HEK293 (cell line): ENCODE data around the gene PLD5.

Experiments
- CTCF ChIA-PET: fragments of 350-600 bp; formaldehyde crosslinking; extraction: SDS; loops from one replicate; lab custom pipeline; 2021; ENCODE audit warnings: antibody characterized with exemption; lab: Yijun Ruan, JAX
- POLR2A ChIA-PET: fragments of 300-600 bp; formaldehyde crosslinking; extraction: SDS; loops from one replicate; lab custom pipeline; 2020; ENCODE audit warnings: antibody characterized with exemption, inconsistent platforms; lab: Yijun Ruan, JAX
- H3K27ac ChIP-seq: fragments of 200-500 bp; sonication (Bioruptor generic); 2 replicates; pipeline ENCODE4 v1.5.1; 2014; ENCODE audit warnings: low read depth, low read length, control low read depth, inconsistent platforms; ENCODE audit errors: extremely low read depth
- H3K36me3 ChIP-seq, 2 experiments: fragments of 200-500 bp in 1 of 2; sonication (Bioruptor generic) in 1 of 2; 1 replicate in 1 of 2; 2 replicates in 1 of 2; pipeline ENCODE4 v1.5.1; 2014 to 2017; ENCODE audit warnings: inconsistent platforms in 2 of 2, low read length in 2 of 2; ENCODE audit not compliant: control insufficient read depth in 2 of 2, insufficient read depth in 1 of 2
- H3K4me1 ChIP-seq: fragments of 200-500 bp; sonication (Bioruptor generic); 2 replicates; pipeline ENCODE4 v1.5.1; 2014; ENCODE audit warnings: mild to moderate bottlenecking, low read length, inconsistent platforms; ENCODE audit not compliant: control insufficient read depth, insufficient read depth
- H3K4me3 ChIP-seq: 2 replicates; pipeline ENCODE4 v1.5.1; 2011; ENCODE audit warnings: low read depth, mild to moderate bottlenecking, control low read depth, low read length, moderate library complexity
- H3K9me3 ChIP-seq: fragments of 200-500 bp; sonication (Bioruptor generic); 2 replicates; pipeline ENCODE4 v1.5.1; 2014; ENCODE audit warnings: low read depth, low read length, inconsistent platforms; ENCODE audit not compliant: control insufficient read depth, insufficient read depth
- SALL2 ChIP-seq: fragments of 450-650 bp; formaldehyde crosslinking; IDR thresholded peaks from 2 replicates; pipeline ENCODE4 v1.5.0; 2017; ENCODE audit warnings: missing biosample characterization, mild to moderate bottlenecking, missing genetic modification characterization, borderline replicate concordance
- ZBTB7A ChIP-seq: fragments of 450-650 bp; formaldehyde crosslinking; IDR thresholded peaks from 2 replicates; pipeline ENCODE4 v1.5.1; 2016; ENCODE audit warnings: low read depth, missing biosample characterization, missing genetic modification characterization
- ZNF112 ChIP-seq: fragments of 450-650 bp; formaldehyde crosslinking; IDR thresholded peaks from 2 replicates; pipeline ENCODE4 v1.5.0; 2017; ENCODE audit warnings: missing biosample characterization, missing genetic modification characterization
- ZNF114 ChIP-seq: fragments of 450-650 bp; formaldehyde crosslinking; IDR thresholded peaks from 2 replicates; pipeline ENCODE4 v1.5.0; 2017; ENCODE audit warnings: missing biosample characterization, missing genetic modification characterization
- ZNF121 ChIP-seq: fragments of 450-650 bp; formaldehyde crosslinking; IDR thresholded peaks from 2 replicates; pipeline ENCODE4 v1.5.1; 2016; ENCODE audit warnings: missing biosample characterization, missing genetic modification characterization
- ZNF175 ChIP-seq: fragments of 450-650 bp; formaldehyde crosslinking; IDR thresholded peaks from 2 replicates; pipeline ENCODE4 v1.5.1; 2016; ENCODE audit warnings: missing biosample characterization, missing genetic modification characterization
- ZNF184 ChIP-seq: fragments of 450-650 bp; IDR thresholded peaks from 2 replicates; pipeline ENCODE4 v1.5.1; 2018; ENCODE audit warnings: missing biosample characterization, mild to moderate bottlenecking, missing genetic modification characterization
- ZNF221 ChIP-seq: fragments of 450-650 bp; formaldehyde crosslinking; IDR thresholded peaks from 2 replicates; pipeline ENCODE4 v1.5.1; 2017; ENCODE audit warnings: missing biosample characterization, missing genetic modification characterization, borderline replicate concordance
- ZNF324 ChIP-seq: fragments of 450-650 bp; formaldehyde crosslinking; IDR thresholded peaks from 2 replicates; pipeline ENCODE4 v1.5.1; 2016; ENCODE audit warnings: missing biosample characterization, missing genetic modification characterization
- ZNF530 ChIP-seq: fragments of 450-650 bp; formaldehyde crosslinking; IDR thresholded peaks from 2 replicates; pipeline ENCODE4 v1.5.1; 2016; ENCODE audit warnings: low read depth, missing biosample characterization, missing genetic modification characterization
- ZNF548 ChIP-seq: fragments of 450-650 bp; formaldehyde crosslinking; IDR thresholded peaks from 2 replicates; pipeline ENCODE4 v1.5.1; 2016; ENCODE audit warnings: missing biosample characterization, missing genetic modification characterization
- ZNF558 ChIP-seq: fragments of 450-650 bp; formaldehyde crosslinking; IDR thresholded peaks from 2 replicates; pipeline ENCODE4 v1.5.1; 2016; ENCODE audit warnings: missing biosample characterization, missing genetic modification characterization
- ZNF664 ChIP-seq: fragments of 450-650 bp; formaldehyde crosslinking; IDR thresholded peaks from 2 replicates; pipeline ENCODE4 v1.5.1; 2016; ENCODE audit warnings: missing biosample characterization, missing genetic modification characterization
- ZNF670 ChIP-seq: fragments of 450-650 bp; formaldehyde crosslinking; IDR thresholded peaks from 2 replicates; pipeline ENCODE4 v1.5.1; 2016; ENCODE audit warnings: missing biosample characterization, missing genetic modification characterization, low read depth
- ZSCAN30 ChIP-seq: fragments of 450-650 bp; IDR thresholded peaks from 2 replicates; pipeline ENCODE4 v1.5.1; 2018; ENCODE audit warnings: missing biosample characterization, mild to moderate bottlenecking, missing genetic modification characterization, moderate library complexity
- TF ChIP-seq, protein P1 (sequence below): fragments of 450-650 bp; formaldehyde crosslinking; IDR thresholded peaks from 2 replicates; pipeline ENCODE4 v1.5.1; 2016; ENCODE audit warnings: missing biosample characterization, missing genetic modification characterization
- TF ChIP-seq, protein P2 (sequence below): fragments of 450-650 bp; formaldehyde crosslinking; IDR thresholded peaks from 2 replicates; pipeline ENCODE4 v1.5.0; 2017; ENCODE audit warnings: missing biosample characterization, missing genetic modification characterization, borderline replicate concordance
- TF ChIP-seq, protein P3 (sequence below): fragments of 450-650 bp; formaldehyde crosslinking; IDR thresholded peaks from 2 replicates; pipeline ENCODE4 v1.5.1; 2016; ENCODE audit warnings: missing biosample characterization, missing genetic modification characterization

The PLD5 gene

DNA sequence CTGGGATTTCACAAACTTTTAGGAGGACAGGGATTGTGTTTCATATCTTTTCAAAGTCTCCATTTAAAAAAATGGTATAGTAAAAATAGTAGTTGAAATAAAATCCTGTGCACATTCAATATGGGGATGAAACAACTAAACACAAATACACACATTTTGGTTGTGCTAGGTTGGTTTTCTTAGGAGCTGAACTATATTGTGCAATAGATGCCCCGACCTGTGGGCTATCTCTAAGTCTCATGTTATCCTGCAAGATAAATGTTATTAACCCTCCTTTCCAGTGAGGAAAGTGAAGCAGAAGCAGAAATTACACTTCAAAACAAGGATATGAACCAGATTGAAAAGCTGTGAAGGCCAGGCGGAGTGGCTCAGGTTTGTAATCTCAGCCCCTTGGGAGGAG lies 1.3 kb upstream of the PLD5 start:
- Histone ChIP-seq H3K27ac (no peak overlapping the region), H3K36me3 (no peaks in the 10 kb centered on the region; a peak in 1 of 3 replicates), H3K4me1 (no peaks in the 10 kb centered on the region; the same call in 1 of the 2 replicates), H3K4me3 (no peak overlapping the region), H3K9me3 (no peaks in the 10 kb centered on the region)
- ChIA-PET POLR2A (no interaction called here), CTCF (no interaction called here)
- no peak for TF ChIP-seq ZNF664 (tag by site-specific recombination)
- no peak for TF ChIP-seq ZNF558 (tag by site-specific recombination)
- no peak for TF ChIP-seq ZNF324 (tag by site-specific recombination)
- no peak for TF ChIP-seq ZNF184 (tag by site-specific recombination)
- no peak for TF ChIP-seq ZNF112 (tag by site-specific recombination)
- TF ChIP-seq, protein P1, sequence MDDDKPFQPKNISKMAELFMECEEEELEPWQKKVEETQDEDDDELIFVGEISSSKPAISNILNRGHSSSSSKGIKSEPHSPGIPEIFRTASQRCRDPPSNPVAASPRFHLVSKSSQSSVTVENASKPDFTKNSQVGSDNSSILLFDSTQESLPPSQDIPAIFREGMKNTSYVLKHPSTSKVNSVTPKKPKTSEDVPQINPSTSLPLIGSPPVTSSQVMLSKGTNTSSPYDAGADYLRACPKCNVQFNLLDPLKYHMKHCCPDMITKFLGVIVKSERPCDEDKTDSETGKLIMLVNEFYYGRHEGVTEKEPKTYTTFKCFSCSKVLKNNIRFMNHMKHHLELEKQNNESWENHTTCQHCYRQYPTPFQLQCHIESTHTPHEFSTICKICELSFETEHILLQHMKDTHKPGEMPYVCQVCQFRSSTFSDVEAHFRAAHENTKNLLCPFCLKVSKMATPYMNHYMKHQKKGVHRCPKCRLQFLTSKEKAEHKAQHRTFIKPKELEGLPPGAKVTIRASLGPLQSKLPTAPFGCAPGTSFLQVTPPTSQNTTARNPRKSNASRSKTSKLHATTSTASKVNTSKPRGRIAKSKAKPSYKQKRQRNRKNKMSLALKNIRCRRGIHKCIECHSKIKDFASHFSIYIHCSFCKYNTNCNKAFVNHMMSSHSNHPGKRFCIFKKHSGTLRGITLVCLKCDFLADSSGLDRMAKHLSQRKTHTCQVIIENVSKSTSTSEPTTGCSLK (tag by site-specific recombination), result no peak
- TF ChIP-seq ZNF548 (tag by site-specific recombination), result no peak
- TF ChIP-seq ZBTB7A, result no peak
- no peak for TF ChIP-seq ZNF530 (tag by site-specific recombination)
- no peak for TF ChIP-seq ZSCAN30 (tag by site-specific recombination)
- TF ChIP-seq ZNF221, result no peak
- TF ChIP-seq, protein P2, sequence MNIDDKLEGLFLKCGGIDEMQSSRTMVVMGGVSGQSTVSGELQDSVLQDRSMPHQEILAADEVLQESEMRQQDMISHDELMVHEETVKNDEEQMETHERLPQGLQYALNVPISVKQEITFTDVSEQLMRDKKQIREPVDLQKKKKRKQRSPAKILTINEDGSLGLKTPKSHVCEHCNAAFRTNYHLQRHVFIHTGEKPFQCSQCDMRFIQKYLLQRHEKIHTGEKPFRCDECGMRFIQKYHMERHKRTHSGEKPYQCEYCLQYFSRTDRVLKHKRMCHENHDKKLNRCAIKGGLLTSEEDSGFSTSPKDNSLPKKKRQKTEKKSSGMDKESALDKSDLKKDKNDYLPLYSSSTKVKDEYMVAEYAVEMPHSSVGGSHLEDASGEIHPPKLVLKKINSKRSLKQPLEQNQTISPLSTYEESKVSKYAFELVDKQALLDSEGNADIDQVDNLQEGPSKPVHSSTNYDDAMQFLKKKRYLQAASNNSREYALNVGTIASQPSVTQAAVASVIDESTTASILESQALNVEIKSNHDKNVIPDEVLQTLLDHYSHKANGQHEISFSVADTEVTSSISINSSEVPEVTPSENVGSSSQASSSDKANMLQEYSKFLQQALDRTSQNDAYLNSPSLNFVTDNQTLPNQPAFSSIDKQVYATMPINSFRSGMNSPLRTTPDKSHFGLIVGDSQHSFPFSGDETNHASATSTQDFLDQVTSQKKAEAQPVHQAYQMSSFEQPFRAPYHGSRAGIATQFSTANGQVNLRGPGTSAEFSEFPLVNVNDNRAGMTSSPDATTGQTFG (tag by site-specific recombination), result no peak
- TF ChIP-seq ZNF114 (tag by site-specific recombination), result no peak
- no peak for TF ChIP-seq SALL2 (tag by site-specific recombination)
- TF ChIP-seq ZNF670 (tag by site-specific recombination), result no peak
- TF ChIP-seq, protein P3, sequence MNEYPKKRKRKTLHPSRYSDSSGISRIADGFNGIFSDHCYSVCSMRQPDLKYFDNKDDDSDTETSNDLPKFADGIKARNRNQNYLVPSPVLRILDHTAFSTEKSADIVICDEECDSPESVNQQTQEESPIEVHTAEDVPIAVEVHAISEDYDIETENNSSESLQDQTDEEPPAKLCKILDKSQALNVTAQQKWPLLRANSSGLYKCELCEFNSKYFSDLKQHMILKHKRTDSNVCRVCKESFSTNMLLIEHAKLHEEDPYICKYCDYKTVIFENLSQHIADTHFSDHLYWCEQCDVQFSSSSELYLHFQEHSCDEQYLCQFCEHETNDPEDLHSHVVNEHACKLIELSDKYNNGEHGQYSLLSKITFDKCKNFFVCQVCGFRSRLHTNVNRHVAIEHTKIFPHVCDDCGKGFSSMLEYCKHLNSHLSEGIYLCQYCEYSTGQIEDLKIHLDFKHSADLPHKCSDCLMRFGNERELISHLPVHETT (tag by site-specific recombination), result no peak
- TF ChIP-seq ZNF121 (tag by site-specific recombination), result no peak

GRCh38 chr1:242525360-242525722 lies 844 bp upstream of the PLD5 start:
- ChIA-PET CTCF (no interaction called here), POLR2A (no interaction called here)
- no peak for TF ChIP-seq ZNF175 (tag by site-specific recombination)
- Histone ChIP-seq H3K36me3 (no peaks in the 10 kb centered on the region; a peak in 1 of 3 replicates), H3K4me1 (no peaks in the 10 kb centered on the region; the same call in 1 of the 2 replicates), H3K27ac (no peak overlapping the region), H3K4me3 (peak overlapping the region; percentile 70), H3K9me3 (no peaks in the 10 kb centered on the region)
